AG04450 (cell line): ENCODE data around the gene NPBWR2. TPM values are rescaled to one million over a fixed set of nuclear protein-coding genes. Genes with fewer than 3 reads are reported as not detected.

Source experiments
- CTCF ChIA-PET: fragments of 300-600, 350-600 bp; formaldehyde crosslinking; extraction: SDS; loops from one replicate; lab custom pipeline; 2022; ENCODE audit warnings: antibody characterized with exemption, inconsistent platforms; lab: Charles Lee
- POLR2A ChIA-PET: fragments of 350-600 bp; formaldehyde crosslinking; extraction: SDS; loops from one replicate; lab custom pipeline; 2021; ENCODE audit warnings: antibody characterized with exemption, inconsistent platforms; lab: Yijun Ruan, JAX
- DNase-seq: peaks from one replicate; pipeline ENCODE4 v3.0.0-alpha.2; 2011; ENCODE audit warnings: low read depth, low spot score
- H3K27ac ChIP-seq: one replicate; pipeline ENCODE4 v1.5.1; 2012; ENCODE audit warnings: low read depth, low read length, control low read depth
- H3K27me3 ChIP-seq: one replicate; pipeline ENCODE4 v1.6.0; 2012; ENCODE audit warnings: low read length; ENCODE audit not compliant: control insufficient read depth, insufficient read depth
- H3K4me3 ChIP-seq: 2 replicates; pipeline ENCODE4 v1.5.1; 2011; ENCODE audit warnings: mild to moderate bottlenecking, low read depth, low read length, control low read depth
- H3K9me3 ChIP-seq: 2 replicates; pipeline ENCODE4 v1.5.1; 2012; ENCODE audit warnings: low read length; ENCODE audit not compliant: control insufficient read depth, insufficient read depth
- CTCF ChIP-seq: IDR thresholded peaks from 2 replicates; pipeline ENCODE4 v1.5.1; 2011; ENCODE audit warnings: low read depth, low read length, control low read depth, inconsistent platforms
- polyA plus RNA-seq: library from polyadenylated mRNA; depleted of rRNA; stranded (reverse); fragments of >200 nt; gene quantifications from 2 replicates; pipeline ENCODE4 v1.2.3, GENCODE V29; 2011

The NPBWR2 gene
- polyA plus RNA-seq, 1 experiment = not detected

- ChIA-PET CTCF (no interaction called here), POLR2A (no interaction called here)
- Histone ChIP-seq H3K27ac (no peak overlapping the region), H3K9me3 (no peaks in the 10 kb centered on the region; the same call in 1 of the 2 replicates), H3K4me3 (no peak overlapping the region), H3K27me3 (peaks cover 4% of the 10 kb centered on the region)
- DNase-seq = no peak
- TF ChIP-seq CTCF = no peak
Observed at GRCh38 chr20:64077541-64077875, 29.9 kb downstream of the NPBWR2 start.

DNA sequence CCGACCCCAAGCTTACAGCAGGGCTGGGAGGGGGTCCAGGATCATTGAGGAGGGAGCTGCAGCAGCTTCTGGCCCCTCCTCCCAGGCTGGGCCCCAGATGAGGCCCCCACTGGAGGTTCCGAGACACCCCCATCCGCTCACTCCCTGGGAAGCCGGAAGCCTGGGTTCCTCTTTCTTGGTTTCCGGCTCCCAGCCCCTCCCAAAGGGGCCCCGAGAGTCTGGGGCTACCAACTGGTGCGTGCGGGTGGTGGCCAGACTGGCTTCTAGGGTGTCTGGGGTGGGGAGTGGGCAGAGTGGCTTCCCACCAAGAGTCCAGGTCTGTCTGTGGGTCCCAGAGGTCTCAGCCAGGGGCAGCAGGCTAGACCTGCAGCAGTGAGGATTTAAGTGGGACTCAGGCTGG, 30.3 kb downstream of the NPBWR2 start:
- peaks cover under 1% of the 10 kb centered on the region for H3K27me3 ChIP-seq
- no peak for TF ChIP-seq CTCF
- H3K27ac ChIP-seq = no peak overlapping the region
- ChIA-PET POLR2A (no interaction called here), CTCF (no interaction called here)
- no peak for DNase-seq
- no peak overlapping the region for H3K4me3 ChIP-seq
- no peaks in the 10 kb centered on the region; the same call in 1 of the 2 replicates for H3K9me3 ChIP-seq

- ChIA-PET CTCF (no interaction called here), POLR2A (no interaction called here)
- H3K9me3 ChIP-seq = no peaks in the 10 kb centered on the region; the same call in 1 of the 2 replicates
- DNase-seq = no peak
- no peak for TF ChIP-seq CTCF
- no peak overlapping the region for H3K4me3 ChIP-seq
- no peaks in the 10 kb centered on the region for H3K27me3 ChIP-seq
- H3K27ac ChIP-seq = no peak overlapping the region
Observed at GRCh38 chr20:64076061-64076997, 31.0 kb downstream of the NPBWR2 start.

- ChIA-PET POLR2A (no interaction called here), CTCF (no interaction called here)
- H3K4me3 ChIP-seq = no peak overlapping the region
Observed at GRCh38 chr20:64075556-64075955, 31.8 kb downstream of the NPBWR2 start.

More at GRCh38 chr20:64075556-64075955, 31.8 kb downstream of the NPBWR2 start:
- Histone ChIP-seq H3K9me3 (no peaks in the 10 kb centered on the region; the same call in 1 of the 2 replicates), H3K27ac (no peak overlapping the region), H3K27me3 (no peaks in the 10 kb centered on the region)
- no peak for TF ChIP-seq CTCF
- no peak for DNase-seq
